Measurements from ENCODE around the gene TTC7B.

Gene TTC7B

GRCh38 chr14:90614696-90615516 is 201.3 kb downstream of the TTC7B start:
- no peak for DNase-seq (ENCODE audit: low spot score)

DNA sequence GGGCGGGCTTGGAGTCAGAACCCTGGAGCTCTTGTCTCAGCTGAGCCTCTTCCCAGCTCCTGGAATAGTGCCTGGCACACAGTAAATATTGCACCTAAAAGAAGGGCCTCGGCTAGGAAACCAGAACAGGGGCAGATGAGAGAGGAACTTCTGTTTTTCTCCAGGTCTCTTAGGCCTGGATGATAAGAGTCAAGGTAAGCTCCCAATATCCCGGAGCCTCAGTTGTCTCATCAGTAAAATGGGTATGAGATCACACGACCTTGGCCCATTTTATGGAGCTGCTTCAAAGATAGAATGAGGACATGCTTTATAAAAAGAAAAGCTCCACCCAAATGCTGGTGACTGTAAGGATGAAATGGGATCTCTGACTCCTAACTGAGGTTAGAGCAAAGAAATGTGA is 202.2 kb downstream of the TTC7B start:
- no peak for DNase-seq (ENCODE audit: low spot score)

DNA sequence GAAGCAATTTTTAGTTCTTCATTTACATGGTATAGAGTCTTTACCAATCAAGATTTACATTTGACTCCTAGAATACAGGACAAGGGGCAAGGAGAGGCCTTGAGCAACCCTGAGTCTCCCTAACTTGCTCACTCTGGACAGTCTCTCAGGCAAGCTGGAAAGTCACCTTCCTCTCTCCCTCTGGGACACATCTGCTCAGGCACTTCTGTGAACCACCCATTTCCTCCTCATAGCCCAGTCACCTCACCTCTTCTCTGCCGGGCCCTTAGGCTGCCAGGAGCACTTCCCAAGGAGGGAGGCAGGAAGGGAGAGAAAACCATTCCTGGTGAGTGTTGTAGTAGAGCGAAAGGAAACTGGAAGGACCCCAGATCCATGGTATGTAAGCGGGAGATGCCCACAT is 202.8 kb downstream of the TTC7B start:
- no peak for DNase-seq (ENCODE audit: low spot score)

- no peak for DNase-seq (ENCODE audit: low spot score)
Observed at GRCh38 chr14:90612801-90613200, 203.4 kb downstream of the TTC7B start.

DNA sequence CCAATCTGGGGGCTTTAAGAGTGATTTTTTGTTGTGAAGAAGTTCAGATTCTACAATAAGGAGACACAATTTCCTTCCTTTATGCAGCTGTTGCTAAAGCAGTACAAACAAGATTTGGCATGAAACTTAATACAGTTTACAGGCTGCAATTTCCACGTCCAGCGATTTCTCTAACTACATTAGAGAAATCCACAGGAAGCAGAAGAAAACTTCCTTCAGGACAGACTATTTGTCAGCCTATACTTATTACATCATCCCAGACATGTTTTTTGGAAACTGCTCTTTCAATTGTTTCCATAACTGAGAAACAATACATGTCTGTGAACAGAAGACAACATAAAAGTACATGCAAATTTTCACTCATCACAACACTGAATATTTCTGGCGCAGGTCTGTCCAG is 204.3 kb downstream of the TTC7B start:
- no peak for DNase-seq (ENCODE audit: low spot score)

DNA sequence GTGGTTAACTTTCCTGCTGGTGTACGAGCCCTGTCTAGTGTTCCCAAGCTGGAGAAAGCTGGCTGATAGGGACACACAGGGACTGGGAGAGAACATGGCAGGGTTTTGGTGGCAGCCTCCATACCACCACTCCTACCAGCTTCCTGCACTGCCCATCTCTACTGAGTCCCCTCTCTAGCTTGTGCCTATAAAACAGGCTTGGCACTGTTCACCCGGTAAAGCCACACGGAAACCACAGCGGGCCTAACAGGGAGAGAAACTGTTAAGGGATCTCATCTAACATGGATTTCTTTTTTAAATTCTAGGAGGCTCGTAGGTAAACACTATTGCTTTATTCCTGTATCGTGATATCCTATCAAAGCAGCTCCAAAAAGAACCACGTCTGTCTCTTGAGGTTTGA is 204.7 kb downstream of the TTC7B start:
- no peak for DNase-seq (ENCODE audit: low spot score)

DNA sequence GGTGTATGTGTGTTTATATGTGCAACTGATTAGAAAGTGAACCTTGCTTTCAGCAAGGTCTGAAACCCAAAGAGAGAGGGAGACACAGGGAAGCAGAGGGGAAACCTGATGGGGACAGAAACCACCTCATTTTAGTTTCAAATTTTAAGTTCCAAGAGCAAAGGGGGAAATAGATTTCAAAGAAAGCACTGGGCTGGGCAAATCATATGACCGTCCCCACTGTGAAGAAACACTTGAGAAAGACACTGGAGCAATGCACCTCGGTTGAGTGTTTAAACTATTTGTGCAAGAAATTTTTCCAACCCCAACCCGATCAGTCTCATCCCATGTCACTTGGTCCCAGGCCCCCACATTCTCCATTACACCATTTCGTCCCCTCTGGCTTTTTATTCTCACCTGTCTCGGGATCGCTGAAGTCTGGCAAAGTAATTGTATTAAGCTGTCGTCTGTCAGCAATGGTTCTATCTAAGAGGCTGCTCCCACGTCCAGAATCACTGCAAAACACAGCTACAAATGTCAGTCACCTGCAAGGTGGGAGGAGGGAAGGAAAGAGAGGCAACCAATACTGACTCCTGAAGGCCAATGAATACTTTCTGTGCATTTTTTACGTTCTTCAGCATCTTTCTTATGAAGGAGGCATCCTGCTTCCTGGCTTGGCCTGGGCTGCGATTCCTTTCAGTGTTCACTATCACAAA is 205.7 kb downstream of the TTC7B start:
- no peak for DNase-seq (ENCODE audit: low spot score)

DNA sequence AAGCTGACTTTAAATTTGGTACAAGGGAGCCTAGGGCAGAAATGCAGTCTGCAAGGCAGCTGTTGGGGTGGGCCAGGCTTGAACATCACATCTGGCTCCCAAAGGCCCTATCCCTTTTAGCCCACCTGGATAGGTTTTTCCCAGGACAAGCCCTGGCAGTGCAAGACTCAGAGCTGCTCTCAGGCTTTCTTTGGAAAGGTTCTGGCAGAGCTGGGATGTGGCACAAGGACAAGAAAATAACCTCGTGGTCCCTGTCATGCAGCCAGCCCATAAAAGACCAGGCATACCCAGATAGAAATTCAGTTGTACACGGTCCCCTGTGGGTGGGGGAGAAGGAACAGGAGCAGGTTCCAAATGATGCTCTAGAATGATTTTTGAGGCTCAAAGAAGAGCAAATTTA is 206.9 kb downstream of the TTC7B start:
- DNase-seq (ENCODE audit: low spot score): no peak

- no peak for DNase-seq (ENCODE audit: low spot score)
Observed at GRCh38 chr14:90608929-90609341, 207.3 kb downstream of the TTC7B start.

- DNase-seq (ENCODE audit: low spot score): no peak
Observed at GRCh38 chr14:90608281-90608680, 207.9 kb downstream of the TTC7B start.

GRCh38 chr14:90607141-90607540 is 209.1 kb downstream of the TTC7B start:
- no peak for DNase-seq (ENCODE audit: low spot score)

GRCh38 chr14:90606434-90606833 is 209.8 kb downstream of the TTC7B start:
- DNase-seq (ENCODE audit: low spot score): no peak

DNA sequence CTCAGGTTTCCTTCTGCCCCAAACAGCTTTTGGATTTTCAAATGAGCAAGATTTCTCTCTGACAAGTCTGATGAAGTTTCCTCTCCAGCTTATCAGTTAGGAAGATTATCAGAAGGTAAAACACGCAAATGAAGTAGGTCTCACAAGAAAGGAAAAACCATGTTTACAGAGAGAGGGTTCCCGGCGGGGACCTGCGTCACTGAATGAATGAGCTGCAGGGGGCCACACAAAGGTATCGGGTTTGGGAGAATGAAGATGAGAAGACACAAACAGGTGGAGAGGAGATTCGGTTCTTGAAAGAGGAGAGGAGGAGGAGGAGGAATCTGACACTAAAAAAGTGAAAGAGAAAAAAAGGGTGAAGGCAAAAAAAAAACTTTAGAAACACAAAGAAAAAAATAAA is 210.8 kb downstream of the TTC7B start:
- no peak for DNase-seq (ENCODE audit: low spot score)

DNA sequence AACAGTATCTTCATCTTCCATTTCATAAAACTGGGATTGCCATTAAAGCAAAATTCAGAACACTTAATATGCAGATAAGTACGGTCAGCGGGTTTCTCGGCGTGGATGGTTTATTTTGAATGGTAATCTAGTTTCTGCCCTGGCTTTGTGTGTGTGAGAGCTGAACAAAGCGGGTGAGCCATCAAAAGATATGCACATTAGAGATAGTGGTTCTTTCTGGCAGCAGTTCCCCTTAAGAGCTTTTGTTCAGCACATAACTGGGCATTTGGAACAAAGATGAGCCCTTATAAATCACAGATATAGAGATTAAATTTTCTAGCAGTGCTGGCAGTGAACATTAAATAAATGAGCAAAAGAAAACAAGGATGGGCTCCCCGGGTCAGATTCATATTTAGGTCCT is 211.9 kb downstream of the TTC7B start:
- DNase-seq (ENCODE audit: low spot score): no peak

DNA sequence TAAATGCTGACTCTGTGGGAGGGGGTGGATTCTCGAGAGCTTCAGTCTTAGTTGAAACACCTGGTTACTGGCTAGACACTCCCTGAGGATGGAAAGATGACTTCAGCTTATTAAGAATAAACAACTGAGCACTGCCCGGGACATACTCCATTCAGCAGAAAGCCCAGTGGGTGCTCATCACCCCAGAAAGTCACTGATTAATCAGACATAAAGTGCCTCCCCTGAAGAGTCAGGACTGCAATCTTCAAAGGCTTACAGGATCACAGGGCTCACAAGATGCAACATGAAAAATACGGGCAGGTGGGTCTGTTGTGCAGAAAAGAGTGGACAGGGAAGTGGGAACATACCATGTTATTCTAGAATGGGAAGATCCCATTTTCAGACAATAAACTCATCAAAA is 212.4 kb downstream of the TTC7B start:
- no peak for DNase-seq (ENCODE audit: low spot score)

GRCh38 chr14:90603336-90603735 is 212.9 kb downstream of the TTC7B start:
- DNase-seq (ENCODE audit: low spot score): no peak

DNA sequence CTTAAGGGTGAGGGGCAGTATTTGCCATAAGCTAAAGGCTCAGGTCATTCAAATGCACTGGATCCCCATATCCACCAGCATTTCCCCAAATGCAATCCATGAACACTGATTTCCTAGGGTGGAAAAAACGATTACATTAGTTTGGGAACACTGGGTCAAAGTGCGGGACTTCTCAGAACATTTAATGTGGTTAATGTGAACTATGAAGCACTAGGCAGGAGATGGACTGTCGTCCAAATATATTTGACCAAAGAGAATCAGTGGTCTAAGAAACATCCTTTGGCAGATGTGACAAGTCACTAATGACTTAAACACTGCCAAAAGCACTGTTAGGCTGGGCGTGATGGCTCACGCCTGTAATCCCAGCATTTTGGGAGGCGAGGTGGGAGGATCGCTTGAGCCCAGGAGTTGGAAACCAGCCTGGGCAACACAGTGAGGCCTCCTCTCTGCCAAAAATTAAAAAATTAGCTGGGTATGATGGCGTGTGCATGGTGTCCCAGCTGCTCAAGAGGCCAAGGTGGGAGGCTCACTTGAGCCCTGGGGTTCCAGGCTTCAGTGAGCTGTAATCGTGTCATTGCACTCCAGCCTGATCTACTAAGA is 214.0 kb downstream of the TTC7B start:
- no peak for DNase-seq (ENCODE audit: low spot score)

- no peak for DNase-seq (ENCODE audit: low spot score)
Observed at GRCh38 chr14:90601563-90601962, 214.7 kb downstream of the TTC7B start.

DNA sequence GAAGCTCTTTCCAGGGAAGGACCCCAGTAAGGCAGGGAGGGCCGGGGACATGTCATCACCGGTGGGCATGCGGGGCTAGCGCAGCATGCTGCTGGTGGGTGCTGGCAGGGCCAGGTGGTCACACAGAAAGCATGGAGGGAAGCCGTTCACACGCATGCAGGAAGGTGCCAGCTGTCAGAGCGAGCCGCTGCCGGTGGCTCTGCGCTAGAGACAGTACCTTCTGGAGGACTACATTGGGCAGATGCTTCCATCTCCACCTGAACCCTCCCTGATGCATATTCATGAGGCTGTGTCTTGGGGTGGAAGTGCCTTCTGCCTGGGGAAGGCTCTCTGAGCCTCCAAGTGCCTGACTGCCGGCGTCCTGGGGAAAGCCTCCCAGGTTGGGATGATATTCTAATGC is 215.6 kb downstream of the TTC7B start:
- no peak for DNase-seq (ENCODE audit: low spot score)

GRCh38 chr14:90599748-90600507 is 216.3 kb downstream of the TTC7B start:
- DNase-seq (ENCODE audit: low spot score): no peak

- no peak for DNase-seq (ENCODE audit: low spot score)
Observed at GRCh38 chr14:90599339-90599738, 216.9 kb downstream of the TTC7B start.

DNA sequence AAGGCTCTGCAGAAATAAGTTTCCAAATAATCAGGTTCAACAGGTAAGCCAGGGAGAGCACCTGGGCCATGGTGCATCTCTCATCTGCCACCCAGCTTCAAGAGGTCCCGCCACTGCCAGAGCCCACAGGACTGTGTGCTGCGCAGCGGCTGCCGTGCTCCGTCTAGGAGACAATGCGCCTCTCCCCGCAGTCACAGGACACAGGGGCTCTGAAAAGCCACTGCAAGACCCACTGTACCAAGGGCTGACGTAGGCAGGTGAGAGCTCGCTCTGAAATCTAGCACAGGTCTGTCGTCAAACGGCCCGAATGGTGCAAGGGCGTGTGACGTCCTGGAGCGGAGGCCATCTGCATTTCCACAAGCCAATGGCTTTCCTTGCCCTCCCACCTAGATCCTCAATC is 218.3 kb downstream of the TTC7B start:
- no peak for DNase-seq (ENCODE audit: low spot score)

DNA sequence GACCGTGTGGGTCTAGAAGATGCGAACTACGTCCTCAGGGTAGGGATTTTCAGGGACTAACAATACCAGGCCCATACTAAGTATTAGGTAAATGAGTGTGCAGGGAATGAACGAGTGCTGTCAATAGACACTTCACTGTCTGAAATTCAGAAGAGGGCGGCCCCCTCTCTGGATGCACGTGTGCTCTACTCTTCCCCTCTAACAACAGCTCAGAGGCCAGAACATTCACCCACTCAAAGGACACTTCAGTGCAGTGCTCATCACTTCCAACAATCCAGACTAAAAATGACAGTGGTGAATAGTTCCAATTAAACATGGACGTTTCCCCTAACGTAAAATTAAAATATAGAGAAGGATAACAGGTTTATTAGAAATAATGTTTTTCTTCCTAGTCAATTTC is 219.5 kb downstream of the TTC7B start:
- no peak for DNase-seq (ENCODE audit: low spot score)
